Astrocyte (in vitro differentiated cells and primary cell): Measurements from ENCODE around the gene DLX3. TPM values are rescaled to one million over a fixed set of nuclear protein-coding genes. Genes with fewer than 3 reads are reported as not detected.
A peak's percentile ranks its signal among the peaks of the same experiment; 100 is the strongest.

ENCODE experiments used
- DNase-seq: peaks from one replicate; pipeline ENCODE4 v3.0.0-alpha.2; 2010; ENCODE audit warnings: low read depth
- FAIRE-seq: peaks from 2 replicates; lab custom pipeline; 2011; peaks lifted over from hg19 to GRCh38; lab: Jason Lieb, UNC
- H2AFZ ChIP-seq: 2 replicates; pipeline ENCODE4 v1.6.0; 2012; ENCODE audit warnings: low read depth, low read length, inconsistent platforms
- H3K27ac ChIP-seq: 2 replicates; pipeline ENCODE4 v1.5.1; 2011; ENCODE audit warnings: low read depth, low read length, inconsistent platforms
- H3K27me3 ChIP-seq: 2 replicates; pipeline ENCODE4 v1.6.0; 2011; ENCODE audit warnings: low read length, inconsistent platforms; ENCODE audit not compliant: insufficient read depth
- H3K36me3 ChIP-seq: 2 replicates; pipeline ENCODE4 v1.5.1; 2011; ENCODE audit warnings: low read length, inconsistent platforms; ENCODE audit not compliant: insufficient read depth
- H3K4me1 ChIP-seq: 2 replicates; pipeline ENCODE4 v1.5.1; 2011; ENCODE audit warnings: low read length, inconsistent platforms; ENCODE audit not compliant: insufficient read depth
- H3K4me2 ChIP-seq: 2 replicates; pipeline ENCODE4 v1.6.0; 2012; ENCODE audit warnings: low read length, inconsistent platforms
- H3K4me3 ChIP-seq: 2 replicates; pipeline ENCODE4 v1.5.1; 2011; ENCODE audit warnings: low read depth, mild to moderate bottlenecking, low read length, inconsistent platforms; ENCODE audit not compliant: insufficient read depth
- H3K79me2 ChIP-seq: 2 replicates; pipeline ENCODE4 v1.6.0; 2012; ENCODE audit warnings: mild to moderate bottlenecking, low read length, inconsistent platforms; ENCODE audit not compliant: insufficient read depth
- H3K9ac ChIP-seq: 2 replicates; pipeline ENCODE4 v1.6.0; 2012; ENCODE audit warnings: mild to moderate bottlenecking, low read length, inconsistent platforms
- H3K9me3 ChIP-seq: 2 replicates; pipeline ENCODE4 v1.5.1; 2012; ENCODE audit warnings: low read depth, mild to moderate bottlenecking, low read length, inconsistent platforms; ENCODE audit not compliant: insufficient read depth
- H4K20me1 ChIP-seq: 2 replicates; pipeline ENCODE4 v1.6.0; 2012; ENCODE audit warnings: low read length, inconsistent platforms; ENCODE audit not compliant: insufficient read depth
- H3K27ac Mint-ChIP-seq: one replicate; pipeline ENCODE4 v1.8.0; 2021; ENCODE audit warnings: mild to moderate bottlenecking, mixed read lengths; ENCODE audit not compliant: unreplicated experiment
- H3K27me3 Mint-ChIP-seq: one replicate; pipeline ENCODE4 v1.8.0; 2021; ENCODE audit warnings: low read depth, mixed read lengths; ENCODE audit not compliant: unreplicated experiment
- H3K36me3 Mint-ChIP-seq: one replicate; pipeline ENCODE4 v1.8.0; 2021; ENCODE audit warnings: low read depth, mixed read lengths; ENCODE audit not compliant: unreplicated experiment
- H3K4me1 Mint-ChIP-seq: one replicate; pipeline ENCODE4 v1.8.0; 2021; ENCODE audit warnings: low read depth, mixed read lengths; ENCODE audit not compliant: unreplicated experiment
- H3K4me3 Mint-ChIP-seq: one replicate; pipeline ENCODE4 v1.8.0; 2021; ENCODE audit warnings: mild to moderate bottlenecking, moderate library complexity, mixed read lengths; ENCODE audit not compliant: unreplicated experiment
- H3K9me3 Mint-ChIP-seq: one replicate; pipeline ENCODE4 v1.8.0; 2021; ENCODE audit warnings: mild to moderate bottlenecking, mixed read lengths; ENCODE audit not compliant: unreplicated experiment
- EZH2 ChIP-seq: IDR thresholded peaks from 2 replicates; pipeline ENCODE4 v1.6.1; 2012; ENCODE audit warnings: mild to moderate bottlenecking, low read length, inconsistent platforms; ENCODE audit not compliant: insufficient read depth
- total RNA-seq: library from RNA; stranded (reverse); gene quantifications from 2 replicates; pipeline ENCODE4 v1.2.1, GENCODE V29; 2021
- TF ChIP-seq, protein P1 (sequence below): IDR thresholded peaks from 2 replicates; pipeline ENCODE4 v1.5.1; 2011; ENCODE audit warnings: low read depth, mild to moderate bottlenecking, inconsistent platforms, low read length, moderate library complexity; ENCODE audit not compliant: insufficient read depth

Gene DLX3
- total RNA-seq, 1 donor from 2014 or later = 1.00 TPM

DNA sequence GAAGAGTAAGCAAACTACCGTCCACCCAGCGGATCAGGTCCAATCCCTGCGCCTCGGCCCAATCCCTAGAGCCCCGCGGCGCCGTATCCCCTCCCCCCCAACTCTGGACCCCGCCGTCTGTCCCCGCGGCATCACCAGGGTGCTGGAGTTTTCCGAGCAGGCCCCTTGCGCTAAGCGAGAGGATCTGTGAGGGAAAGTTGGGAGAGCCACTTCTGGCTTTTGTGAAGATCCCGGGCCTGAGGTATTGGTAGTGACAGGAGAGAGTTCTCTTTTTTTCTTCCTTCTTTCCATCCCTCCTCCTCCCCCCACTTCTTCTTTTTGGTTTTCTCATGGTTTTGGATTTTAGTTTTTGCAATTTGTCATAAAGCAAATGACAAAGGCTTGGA, 29.5 kb downstream of the DLX3 start:
- Histone ChIP-seq H3K9me3 (no peaks in the 10 kb centered on the region), H3K4me2 (no peak overlapping the region), H3K27ac (no peak overlapping the region), H3K36me3 (no peaks in the 10 kb centered on the region), H3K4me3 (no peak overlapping the region), H3K9ac (no peak overlapping the region), H3K27me3 (peaks cover 89% of the 10 kb centered on the region), H2AFZ (no peak overlapping the region), H3K79me2 (no peaks in the 10 kb centered on the region), H3K4me1 (peaks cover 6% of the 10 kb centered on the region), H4K20me1 (peaks cover 15% of the 10 kb centered on the region)
- peak overlapping the region; percentile 27 for H3K27ac Mint-ChIP-seq
- TF ChIP-seq, protein P1, sequence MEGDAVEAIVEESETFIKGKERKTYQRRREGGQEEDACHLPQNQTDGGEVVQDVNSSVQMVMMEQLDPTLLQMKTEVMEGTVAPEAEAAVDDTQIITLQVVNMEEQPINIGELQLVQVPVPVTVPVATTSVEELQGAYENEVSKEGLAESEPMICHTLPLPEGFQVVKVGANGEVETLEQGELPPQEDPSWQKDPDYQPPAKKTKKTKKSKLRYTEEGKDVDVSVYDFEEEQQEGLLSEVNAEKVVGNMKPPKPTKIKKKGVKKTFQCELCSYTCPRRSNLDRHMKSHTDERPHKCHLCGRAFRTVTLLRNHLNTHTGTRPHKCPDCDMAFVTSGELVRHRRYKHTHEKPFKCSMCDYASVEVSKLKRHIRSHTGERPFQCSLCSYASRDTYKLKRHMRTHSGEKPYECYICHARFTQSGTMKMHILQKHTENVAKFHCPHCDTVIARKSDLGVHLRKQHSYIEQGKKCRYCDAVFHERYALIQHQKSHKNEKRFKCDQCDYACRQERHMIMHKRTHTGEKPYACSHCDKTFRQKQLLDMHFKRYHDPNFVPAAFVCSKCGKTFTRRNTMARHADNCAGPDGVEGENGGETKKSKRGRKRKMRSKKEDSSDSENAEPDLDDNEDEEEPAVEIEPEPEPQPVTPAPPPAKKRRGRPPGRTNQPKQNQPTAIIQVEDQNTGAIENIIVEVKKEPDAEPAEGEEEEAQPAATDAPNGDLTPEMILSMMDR = no peak
- TF ChIP-seq EZH2 = no peak
- peaks cover 93% of the 10 kb centered on the region for H3K27me3 Mint-ChIP-seq
- peaks cover 22% of the 10 kb centered on the region for H3K9me3 Mint-ChIP-seq
- no peak overlapping the region for H3K4me3 Mint-ChIP-seq
- no peak for FAIRE-seq
- peaks cover 3% of the 10 kb centered on the region for H3K36me3 Mint-ChIP-seq
- no peak for DNase-seq
- H3K4me1 Mint-ChIP-seq = peaks cover 7% of the 10 kb centered on the region

DNA sequence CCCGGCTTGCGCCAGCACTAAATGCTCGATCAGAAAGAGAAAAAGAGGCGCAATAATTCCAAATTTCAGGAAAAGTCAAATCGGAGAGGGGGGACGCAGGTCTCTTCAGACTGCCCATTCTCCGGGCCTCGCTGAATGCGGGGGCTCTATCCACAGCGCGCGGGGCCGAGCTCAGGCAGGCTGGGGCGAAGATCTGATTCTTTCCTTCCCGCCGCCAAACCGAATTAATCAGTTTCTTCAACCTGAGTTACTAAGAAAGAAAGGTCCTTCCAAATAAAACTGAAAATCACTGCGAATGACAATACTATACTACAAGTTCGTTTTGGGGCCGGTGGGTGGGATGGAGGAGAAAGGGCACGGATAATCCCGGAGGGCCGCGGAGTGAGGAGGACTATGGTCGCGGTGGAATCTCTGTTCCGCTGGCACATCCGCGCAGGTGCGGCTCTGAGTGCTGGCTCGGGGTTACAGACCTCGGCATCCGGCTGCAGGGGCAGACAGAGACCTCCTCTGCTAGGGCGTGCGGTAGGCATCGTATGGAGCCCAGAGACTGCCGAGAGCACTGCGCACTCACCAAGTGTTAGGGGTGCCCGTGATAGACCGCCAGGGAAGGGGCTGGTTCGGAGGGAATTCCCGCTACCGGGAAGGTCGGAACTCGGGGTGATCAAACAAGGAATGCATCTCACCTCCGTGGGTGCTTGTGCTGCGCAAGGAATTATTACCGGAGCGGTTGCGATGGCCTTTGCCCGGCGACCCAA, 30.1 kb downstream of the DLX3 start:
- Histone ChIP-seq H3K27ac (no peak overlapping the region), H3K79me2 (no peaks in the 10 kb centered on the region), H3K9me3 (no peaks in the 10 kb centered on the region), H2AFZ (no peak overlapping the region), H3K4me1 (peaks cover 6% of the 10 kb centered on the region), H4K20me1 (peaks cover 12% of the 10 kb centered on the region), H3K4me3 (no peak overlapping the region), H3K9ac (no peak overlapping the region), H3K27me3 (peaks cover 83% of the 10 kb centered on the region), H3K4me2 (no peak overlapping the region), H3K36me3 (no peaks in the 10 kb centered on the region)
- Mint-ChIP-seq H3K27ac (peak overlapping the region; percentile 62), H3K27me3 (peaks cover 87% of the 10 kb centered on the region), H3K9me3 (peaks cover 21% of the 10 kb centered on the region), H3K4me1 (peaks cover 7% of the 10 kb centered on the region), H3K36me3 (peaks cover 3% of the 10 kb centered on the region), H3K4me3 (no peak overlapping the region)
- TF ChIP-seq, protein P1 = no peak
- TF ChIP-seq EZH2 = peak; percentile 95
- DNase-seq (no peak), FAIRE-seq (no peak)

DNA sequence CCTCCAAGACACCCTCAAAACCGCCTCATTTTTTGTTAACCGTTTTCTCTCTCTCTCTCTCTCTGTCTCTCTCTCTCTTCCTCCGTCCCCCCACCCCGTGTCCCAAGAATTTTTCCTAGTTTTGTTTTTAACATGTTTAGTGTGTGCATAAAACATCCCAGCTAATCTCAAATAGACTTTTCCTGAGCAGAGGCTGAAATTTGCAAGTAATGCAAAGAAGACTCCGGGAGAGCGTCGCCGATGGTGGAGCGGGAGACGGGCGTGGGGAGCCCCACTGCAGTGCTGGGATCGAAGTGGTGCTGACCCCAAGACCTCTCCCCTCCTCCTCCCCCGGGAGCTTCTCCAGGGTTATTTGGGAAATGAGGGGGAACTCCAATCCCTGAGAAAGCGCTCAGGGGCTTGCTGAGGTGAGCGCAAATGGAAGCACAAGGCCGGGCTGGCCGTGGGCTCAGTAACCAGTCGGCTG, 30.7 kb downstream of the DLX3 start:
- TF ChIP-seq EZH2 = no peak
- TF ChIP-seq, protein P1 = no peak
- Histone ChIP-seq H3K9ac (no peak overlapping the region), H3K27me3 (peaks cover 79% of the 10 kb centered on the region), H3K4me2 (peak overlapping the region; percentile 5), H3K4me1 (peaks cover 5% of the 10 kb centered on the region), H3K79me2 (no peaks in the 10 kb centered on the region), H3K36me3 (no peaks in the 10 kb centered on the region), H3K9me3 (no peaks in the 10 kb centered on the region), H2AFZ (no peak overlapping the region), H3K4me3 (no peak overlapping the region), H3K27ac (no peak overlapping the region), H4K20me1 (peaks cover 12% of the 10 kb centered on the region)
- FAIRE-seq = no peak
- H3K4me3 Mint-ChIP-seq = peak overlapping the region; percentile 57
- H3K4me1 Mint-ChIP-seq = peaks cover 7% of the 10 kb centered on the region
- peaks cover 21% of the 10 kb centered on the region for H3K9me3 Mint-ChIP-seq
- peaks cover 89% of the 10 kb centered on the region for H3K27me3 Mint-ChIP-seq
- peaks cover 3% of the 10 kb centered on the region for H3K36me3 Mint-ChIP-seq
- DNase-seq = no peak
- H3K27ac Mint-ChIP-seq = peak overlapping the region; percentile 69
